Measurements from ENCODE around the gene GNG4.
"Not testable (repeated sequence)": the region's sequence is repeated elsewhere in the genome, so short reads cannot be mapped to it uniquely, and the experiment has no call there.

GNG4 gene

GRCh38 chr1:235632506-235633401 lies 16.8 kb downstream of the GNG4 start:
- H3K27ac ChIP-seq (ENCODE audit: low read depth, low read length): no peak overlapping the region
- no peak overlapping the region for H3K9ac ChIP-seq (ENCODE audit: low read length)
- H3K4me1 ChIP-seq (ENCODE audit: control insufficient read depth, insufficient read depth, low read length): no peaks in the 10 kb centered on the region
- no peaks in the 10 kb centered on the region for H3K36me3 ChIP-seq (ENCODE audit: control insufficient read depth, insufficient read depth, low read length)
- no peak overlapping the region for H3K4me3 ChIP-seq (ENCODE audit: low read length)
- no peaks in the 10 kb centered on the region for H3K27me3 ChIP-seq (ENCODE audit: control insufficient read depth, insufficient read depth, low read length)

- H3K27me3 ChIP-seq (ENCODE audit: control insufficient read depth, insufficient read depth, low read length): no peaks in the 10 kb centered on the region
- H3K4me3 ChIP-seq (ENCODE audit: low read length): no peak overlapping the region
- H3K36me3 ChIP-seq (ENCODE audit: control insufficient read depth, insufficient read depth, low read length): no peaks in the 10 kb centered on the region
- no peak overlapping the region for H3K9ac ChIP-seq (ENCODE audit: low read length)
- no peaks in the 10 kb centered on the region for H3K4me1 ChIP-seq (ENCODE audit: control insufficient read depth, insufficient read depth, low read length)
- no peak overlapping the region for H3K27ac ChIP-seq (ENCODE audit: low read depth, low read length)
Measured at GRCh38 chr1:235631816-235632215, 17.8 kb downstream of the GNG4 start.

GRCh38 chr1:235628316-235629005 lies 21.1 kb downstream of the GNG4 start:
- Histone ChIP-seq H3K27ac (ENCODE audit: low read depth, low read length) (no peak overlapping the region), H3K4me3 (ENCODE audit: low read length) (no peak overlapping the region), H3K4me1 (ENCODE audit: control insufficient read depth, insufficient read depth, low read length) (no peaks in the 10 kb centered on the region), H3K9ac (ENCODE audit: low read length) (no peak overlapping the region), H3K36me3 (ENCODE audit: control insufficient read depth, insufficient read depth, low read length) (no peaks in the 10 kb centered on the region), H3K27me3 (ENCODE audit: control insufficient read depth, insufficient read depth, low read length) (no peaks in the 10 kb centered on the region)

- Histone ChIP-seq H3K36me3 (ENCODE audit: control insufficient read depth, insufficient read depth, low read length) (no peaks in the 10 kb centered on the region), H3K9ac (ENCODE audit: low read length) (no peak overlapping the region), H3K27me3 (ENCODE audit: control insufficient read depth, insufficient read depth, low read length) (no peaks in the 10 kb centered on the region), H3K27ac (ENCODE audit: low read depth, low read length) (no peak overlapping the region), H3K4me1 (ENCODE audit: control insufficient read depth, insufficient read depth, low read length) (no peaks in the 10 kb centered on the region), H3K4me3 (ENCODE audit: low read length) (no peak overlapping the region)
Measured at GRCh38 chr1:235625831-235626230, 23.8 kb downstream of the GNG4 start.

GRCh38 chr1:235625340-235625739 lies 24.2 kb downstream of the GNG4 start:
- H3K27me3 ChIP-seq (ENCODE audit: control insufficient read depth, insufficient read depth, low read length): no peaks in the 10 kb centered on the region
- H3K9ac ChIP-seq (ENCODE audit: low read length): no peak overlapping the region
- no peaks in the 10 kb centered on the region for H3K4me1 ChIP-seq (ENCODE audit: control insufficient read depth, insufficient read depth, low read length)
- H3K27ac ChIP-seq (ENCODE audit: low read depth, low read length): no peak overlapping the region
- no peak overlapping the region for H3K4me3 ChIP-seq (ENCODE audit: low read length)
- no peaks in the 10 kb centered on the region for H3K36me3 ChIP-seq (ENCODE audit: control insufficient read depth, insufficient read depth, low read length)

GRCh38 chr1:235624721-235625333 lies 24.8 kb downstream of the GNG4 start:
- H3K27me3 ChIP-seq (ENCODE audit: control insufficient read depth, insufficient read depth, low read length): no peaks in the 10 kb centered on the region
- no peaks in the 10 kb centered on the region for H3K4me1 ChIP-seq (ENCODE audit: control insufficient read depth, insufficient read depth, low read length)
- H3K36me3 ChIP-seq (ENCODE audit: control insufficient read depth, insufficient read depth, low read length): no peaks in the 10 kb centered on the region
- H3K9ac ChIP-seq (ENCODE audit: low read length): no peak overlapping the region
- H3K4me3 ChIP-seq (ENCODE audit: low read length): no peak overlapping the region
- no peak overlapping the region for H3K27ac ChIP-seq (ENCODE audit: low read depth, low read length)

GRCh38 chr1:235622936-235623779 lies 26.4 kb downstream of the GNG4 start:
- Histone ChIP-seq H3K36me3 (ENCODE audit: control insufficient read depth, insufficient read depth, low read length) (no peaks in the 10 kb centered on the region), H3K4me3 (ENCODE audit: low read length) (no peak overlapping the region), H3K9ac (ENCODE audit: low read length) (no peak overlapping the region), H3K4me1 (ENCODE audit: control insufficient read depth, insufficient read depth, low read length) (no peaks in the 10 kb centered on the region), H3K27ac (ENCODE audit: low read depth, low read length) (no peak overlapping the region), H3K27me3 (ENCODE audit: control insufficient read depth, insufficient read depth, low read length) (no peaks in the 10 kb centered on the region)

- not testable (repeated sequence) for H3K36me3 ChIP-seq (ENCODE audit: control insufficient read depth, insufficient read depth, low read length); H3K9ac ChIP-seq (ENCODE audit: low read length); H3K4me1 ChIP-seq (ENCODE audit: control insufficient read depth, insufficient read depth, low read length); H3K27me3 ChIP-seq (ENCODE audit: control insufficient read depth, insufficient read depth, low read length); H3K4me3 ChIP-seq (ENCODE audit: low read length); H3K27ac ChIP-seq (ENCODE audit: low read depth, low read length)
Measured at GRCh38 chr1:235619149-235619548, 30.4 kb downstream of the GNG4 start.

GRCh38 chr1:235617808-235618207 lies 31.8 kb downstream of the GNG4 start:
- no peak overlapping the region for H3K9ac ChIP-seq (ENCODE audit: low read length)
- H3K4me1 ChIP-seq (ENCODE audit: control insufficient read depth, insufficient read depth, low read length): no peaks in the 10 kb centered on the region

GRCh38 chr1:235617140-235617539 lies 32.4 kb downstream of the GNG4 start:
- Histone ChIP-seq H3K4me3 (ENCODE audit: low read length) (no peak overlapping the region), H3K4me1 (ENCODE audit: control insufficient read depth, insufficient read depth, low read length) (no peaks in the 10 kb centered on the region), H3K9ac (ENCODE audit: low read length) (no peak overlapping the region), H3K27ac (ENCODE audit: low read depth, low read length) (no peak overlapping the region), H3K36me3 (ENCODE audit: control insufficient read depth, insufficient read depth, low read length) (no peaks in the 10 kb centered on the region), H3K27me3 (ENCODE audit: control insufficient read depth, insufficient read depth, low read length) (no peaks in the 10 kb centered on the region)

More at GRCh38 chr1:235617808-235618207, 31.8 kb downstream of the GNG4 start:
- Histone ChIP-seq H3K36me3 (ENCODE audit: control insufficient read depth, insufficient read depth, low read length) (no peaks in the 10 kb centered on the region), H3K27ac (ENCODE audit: low read depth, low read length) (no peak overlapping the region), H3K4me3 (ENCODE audit: low read length) (no peak overlapping the region), H3K27me3 (ENCODE audit: control insufficient read depth, insufficient read depth, low read length) (no peaks in the 10 kb centered on the region)

- no peaks in the 10 kb centered on the region for H3K27me3 ChIP-seq (ENCODE audit: control insufficient read depth, insufficient read depth, low read length)
- no peak overlapping the region for H3K4me3 ChIP-seq (ENCODE audit: low read length)
- H3K36me3 ChIP-seq (ENCODE audit: control insufficient read depth, insufficient read depth, low read length): no peaks in the 10 kb centered on the region
- H3K4me1 ChIP-seq (ENCODE audit: control insufficient read depth, insufficient read depth, low read length): no peaks in the 10 kb centered on the region
- no peak overlapping the region for H3K9ac ChIP-seq (ENCODE audit: low read length)
- H3K27ac ChIP-seq (ENCODE audit: low read depth, low read length): no peak overlapping the region
Measured at GRCh38 chr1:235614442-235614954, 35.1 kb downstream of the GNG4 start.

GRCh38 chr1:235613602-235614001 lies 36.0 kb downstream of the GNG4 start:
- H3K36me3 ChIP-seq (ENCODE audit: control insufficient read depth, insufficient read depth, low read length): no peaks in the 10 kb centered on the region
- no peak overlapping the region for H3K27ac ChIP-seq (ENCODE audit: low read depth, low read length)
- no peaks in the 10 kb centered on the region for H3K27me3 ChIP-seq (ENCODE audit: control insufficient read depth, insufficient read depth, low read length)
- no peak overlapping the region for H3K9ac ChIP-seq (ENCODE audit: low read length)
- H3K4me1 ChIP-seq (ENCODE audit: control insufficient read depth, insufficient read depth, low read length): no peaks in the 10 kb centered on the region
- H3K4me3 ChIP-seq (ENCODE audit: low read length): no peak overlapping the region

All from rectal smooth muscle tissue (tissue), 1 donor.